Fibroblast of the aortic adventitia (primary cell): ENCODE data around the gene ELP4. TPM values are rescaled to one million over a fixed set of nuclear protein-coding genes. Genes with fewer than 3 reads are reported as not detected.

ENCODE experiments used
- DNase-seq: peaks from one replicate; pipeline ENCODE4 v3.0.0-alpha.2; 2010; ENCODE audit warnings: low read depth
- H3K4me3 ChIP-seq: 2 replicates; pipeline ENCODE4 v1.5.1; 2011; ENCODE audit warnings: low read depth, mild to moderate bottlenecking, control low read depth, low read length, moderate library complexity
- CTCF ChIP-seq: IDR thresholded peaks from 2 replicates; pipeline ENCODE4 v1.5.1; 2011; ENCODE audit warnings: mild to moderate bottlenecking, low read length, control low read depth, inconsistent platforms; ENCODE audit not compliant: insufficient read depth
- total RNA-seq: library from RNA; depleted of rRNA; stranded (reverse); fragments of >200 nt; gene quantifications from 2 replicates; pipeline ENCODE4 v1.2.3, GENCODE V29; 2012; ENCODE audit warnings: low replicate concordance

Gene ELP4
- total RNA-seq, 1 donor = 23.0 TPM

- no peak for TF ChIP-seq CTCF
- no peak overlapping the region for H3K4me3 ChIP-seq
- DNase-seq = no peak
These were observed 277.6 kb downstream of the ELP4 start for GRCh38 chr11:31786996-31787685.

- no peak for TF ChIP-seq CTCF
- no peak for DNase-seq
- no peak overlapping the region for H3K4me3 ChIP-seq
These were observed 278.5 kb downstream of the ELP4 start for GRCh38 chr11:31788085-31788484.

- no peak for DNase-seq
- H3K4me3 ChIP-seq = no peak overlapping the region
- TF ChIP-seq CTCF = no peak
These were observed 281.1 kb downstream of the ELP4 start for GRCh38 chr11:31790649-31791048.

- no peak overlapping the region for H3K4me3 ChIP-seq
- no peak for TF ChIP-seq CTCF
- no peak for DNase-seq
These were observed 282.5 kb downstream of the ELP4 start for GRCh38 chr11:31792036-31792435.

GRCh38 chr11:31792456-31792855 is 282.9 kb downstream of the ELP4 start:
- no peak overlapping the region for H3K4me3 ChIP-seq
- no peak for TF ChIP-seq CTCF
- no peak for DNase-seq

- TF ChIP-seq CTCF = no peak
- DNase-seq = no peak
- H3K4me3 ChIP-seq = no peak overlapping the region
These were observed 283.7 kb downstream of the ELP4 start for GRCh38 chr11:31793264-31793663.

GRCh38 chr11:31794548-31794947 is 285.0 kb downstream of the ELP4 start:
- no peak for DNase-seq
- TF ChIP-seq CTCF = no peak

More at GRCh38 chr11:31794548-31794947, 285.0 kb downstream of the ELP4 start:
- no peak overlapping the region for H3K4me3 ChIP-seq
